Gastrocnemius medialis (tissue), 4 donors: Measurements from ENCODE around the gene ITPR2. TPM values are rescaled to one million over a fixed set of nuclear protein-coding genes. Genes with fewer than 3 reads are reported as not detected.

ENCODE experiments used
- ATAC-seq, 2 donors: fragments of 150-250 bp; one replicate each; pipeline ENCODE4 v1.9.1; 2016
- DNase-seq, 2 donors: peaks; one replicate each; pipeline ENCODE4 v3.0.0-alpha.2; 2019
- H3K27ac ChIP-seq, 4 donors: fragments of 200-600 bp; sonication (generic); 1 replicate in 1 of 4; 2 replicates in 3 of 4; pipeline ENCODE4 v1.5.1; 2016 to 2018; ENCODE audit warnings: mild to moderate bottlenecking in 2 of 4, moderate library complexity in 1 of 4
- H3K27me3 ChIP-seq, 3 donors: fragments of 200-600 bp; sonication (generic) in 2 of 3; 1 replicate in 1 of 3; 2 replicates in 2 of 3; pipeline versions ENCODE4 v1.5.1 to v1.6.0; 2016 to 2019; ENCODE audit warnings: mild to moderate bottlenecking in 1 of 3, moderate library complexity in 1 of 3
- H3K36me3 ChIP-seq, 2 donors: fragments of 200-600 bp; sonication (generic) in 1 of 2; one replicate each; pipeline ENCODE4 v1.5.1; 2017 to 2018
- H3K4me1 ChIP-seq, 2 donors: fragments of 200-600 bp; sonication (generic) in 1 of 2; one replicate each; pipeline ENCODE4 v1.5.1; 2016 to 2017; ENCODE audit warnings: mild to moderate bottlenecking in 2 of 2
- H3K4me3 ChIP-seq, 4 donors: fragments of 200-600 bp; sonication (generic) in 3 of 4; 1 replicate in 1 of 4; 2 replicates in 3 of 4; pipeline ENCODE4 v1.5.1; 2016 to 2019; ENCODE audit warnings: mild to moderate bottlenecking in 2 of 4
- H3K9me3 ChIP-seq, 3 donors: fragments of 200-600 bp; sonication (generic) in 2 of 3; 1 replicate in 1 of 3; 2 replicates in 2 of 3; pipeline ENCODE4 v1.5.1; 2016 to 2019
- CTCF ChIP-seq, 5 experiments: fragments of 450-650 bp in 3 of 5; fragments of 200-600 bp in 2 of 5; sonication (generic) in 2 of 5; IDR thresholded peaks in 4 of 5; conservative IDR thresholded peaks in 1 of 5; 1 replicate in 4 of 5; 2 replicates in 1 of 5; pipeline ENCODE4 v1.5.1; 2016 to 2019; ENCODE audit warnings: antibody characterized with exemption in 5 of 5, mild to moderate bottlenecking in 3 of 5, moderate library complexity in 3 of 5
- POLR2A ChIP-seq, 2 donors: fragments of 450-650 bp; IDR thresholded peaks; one replicate each; pipeline ENCODE4 v1.6.1; 2017; ENCODE audit warnings: antibody characterized with exemption in 2 of 2, mild to moderate bottlenecking in 2 of 2, moderate library complexity in 2 of 2
- in situ Hi-C, 4 donors: fragments of 200-750 bp; cut with MboI; loops; one replicate each; pipeline versions ENCODE4 v1.15.0 to v1.8.0; 2017; ENCODE audit warnings: low sequenced_read_pairs in 4 of 4
- intact Hi-C: fragments of 100-400 bp; cut with DNase I; formaldehyde crosslinking; loops from one replicate; pipeline ENCODE4 v1.15.1; 2023; ENCODE audit warnings: low total_unique reads
- total RNA-seq, 4 donors: library from RNA; depleted of rRNA; stranded (reverse); fragments of >200 nt; gene quantifications; one replicate each; pipeline versions ENCODE4 v1.1.0 to v1.2.3, GENCODE V29; 2016

The ITPR2 gene
- total RNA-seq, 4 donors from 2014 or later, result 3.8 to 23.8 (median 4.1) TPM

- H3K27ac ChIP-seq, result no peak overlapping the region
- DNase-seq (no peak), ATAC-seq (no peak)
- intact Hi-C loops (no loop called here), in situ Hi-C loops (no loop called here)
- no peaks in the 10 kb centered on the region for H3K4me1 ChIP-seq
- H3K4me3 ChIP-seq, result no peak overlapping the region
- H3K27me3 ChIP-seq, result no peaks in the 10 kb centered on the region
- TF ChIP-seq POLR2A (IDR thresholded peaks at IDR 0.05), result no peak
- no peak for TF ChIP-seq CTCF (IDR thresholded peaks at IDR 0.05 in 4 of 5, conservative IDR thresholded peaks at IDR 0.05 in 1 of 5)
- no peaks in the 10 kb centered on the region for H3K9me3 ChIP-seq
- no peaks in the 10 kb centered on the region for H3K36me3 ChIP-seq
These were observed 504.9 kb downstream of the ITPR2 start for GRCh38 chr12:26327975-26328644.

- ATAC-seq (no peak), DNase-seq (no peak)
- Histone ChIP-seq H3K27ac (no peak overlapping the region), H3K27me3 (no peaks in the 10 kb centered on the region), H3K4me3 (no peak overlapping the region), H3K36me3 (no peaks in the 10 kb centered on the region), H3K9me3 (no peaks in the 10 kb centered on the region), H3K4me1 (no peaks in the 10 kb centered on the region)
- intact Hi-C loops, result no loop called here
- in situ Hi-C loops, result no loop called here
- TF ChIP-seq POLR2A (IDR thresholded peaks at IDR 0.05) (no peak), CTCF (IDR thresholded peaks at IDR 0.05 in 4 of 5, conservative IDR thresholded peaks at IDR 0.05 in 1 of 5) (no peak)
These were observed 509.3 kb downstream of the ITPR2 start for GRCh38 chr12:26323673-26324072.

GRCh38 chr12:26319511-26319910 is 513.5 kb downstream of the ITPR2 start:
- DNase-seq (peak; percentile 35 to 67), ATAC-seq (peak; percentile 69 to 85)
- H3K9me3 ChIP-seq, result no peaks in the 10 kb centered on the region
- H3K27me3 ChIP-seq, result no peaks in the 10 kb centered on the region
- peak overlapping the region in 1 of 4 donors; percentile 2 for H3K27ac ChIP-seq
- no peaks in the 10 kb centered on the region for H3K36me3 ChIP-seq
- H3K4me3 ChIP-seq, result no peak overlapping the region
- TF ChIP-seq POLR2A (IDR thresholded peaks at IDR 0.05) (no peak), CTCF (IDR thresholded peaks at IDR 0.05 in 4 of 5, conservative IDR thresholded peaks at IDR 0.05 in 1 of 5) (no peak)
- in situ Hi-C loops (no loop called here), intact Hi-C loops (no loop called here)
- peaks cover 0 to 8% of the 10 kb centered on the region in 2 donors for H3K4me1 ChIP-seq

GRCh38 chr12:26318661-26319068 is 514.3 kb downstream of the ITPR2 start:
- H3K27ac ChIP-seq, result peak overlapping the region; percentile 2 to 57 (median 40)
- H3K36me3 ChIP-seq, result no peaks in the 10 kb centered on the region
- intact Hi-C loops (no loop called here), in situ Hi-C loops (no loop called here)
- peak; percentile 49 to 62 for DNase-seq
- no peak for TF ChIP-seq POLR2A (IDR thresholded peaks at IDR 0.05)
- no peak for TF ChIP-seq CTCF (IDR thresholded peaks at IDR 0.05 in 4 of 5, conservative IDR thresholded peaks at IDR 0.05 in 1 of 5)
- peaks cover 0 to 8% of the 10 kb centered on the region in 2 donors for H3K4me1 ChIP-seq
- no peaks in the 10 kb centered on the region for H3K9me3 ChIP-seq
- peak; percentile 67 to 72 for ATAC-seq
- H3K4me3 ChIP-seq, result no peak overlapping the region
- no peaks in the 10 kb centered on the region for H3K27me3 ChIP-seq
